LNCaP clone FGC (cell line): ENCODE data around the gene ARID1B.
A peak's percentile ranks its signal among the peaks of the same experiment; 100 is the strongest.

Experiments used
- DNase-seq: peaks from one replicate; pipeline ENCODE4 v3.0.0-alpha.2; 2011; ENCODE audit warnings: low read depth
- H3K4me3 ChIP-seq: 2 replicates; pipeline ENCODE4 v1.5.1; 2011; ENCODE audit warnings: mild to moderate bottlenecking, low read depth, low read length, control low read depth
- TF ChIP-seq, protein P1 (sequence below): IDR thresholded peaks from 2 replicates; pipeline ENCODE4 v1.5.1; 2012; ENCODE audit warnings: mild to moderate bottlenecking; ENCODE audit not compliant: control insufficient read depth, insufficient read depth; ENCODE audit errors: extremely low read depth

Gene ARID1B

DNA sequence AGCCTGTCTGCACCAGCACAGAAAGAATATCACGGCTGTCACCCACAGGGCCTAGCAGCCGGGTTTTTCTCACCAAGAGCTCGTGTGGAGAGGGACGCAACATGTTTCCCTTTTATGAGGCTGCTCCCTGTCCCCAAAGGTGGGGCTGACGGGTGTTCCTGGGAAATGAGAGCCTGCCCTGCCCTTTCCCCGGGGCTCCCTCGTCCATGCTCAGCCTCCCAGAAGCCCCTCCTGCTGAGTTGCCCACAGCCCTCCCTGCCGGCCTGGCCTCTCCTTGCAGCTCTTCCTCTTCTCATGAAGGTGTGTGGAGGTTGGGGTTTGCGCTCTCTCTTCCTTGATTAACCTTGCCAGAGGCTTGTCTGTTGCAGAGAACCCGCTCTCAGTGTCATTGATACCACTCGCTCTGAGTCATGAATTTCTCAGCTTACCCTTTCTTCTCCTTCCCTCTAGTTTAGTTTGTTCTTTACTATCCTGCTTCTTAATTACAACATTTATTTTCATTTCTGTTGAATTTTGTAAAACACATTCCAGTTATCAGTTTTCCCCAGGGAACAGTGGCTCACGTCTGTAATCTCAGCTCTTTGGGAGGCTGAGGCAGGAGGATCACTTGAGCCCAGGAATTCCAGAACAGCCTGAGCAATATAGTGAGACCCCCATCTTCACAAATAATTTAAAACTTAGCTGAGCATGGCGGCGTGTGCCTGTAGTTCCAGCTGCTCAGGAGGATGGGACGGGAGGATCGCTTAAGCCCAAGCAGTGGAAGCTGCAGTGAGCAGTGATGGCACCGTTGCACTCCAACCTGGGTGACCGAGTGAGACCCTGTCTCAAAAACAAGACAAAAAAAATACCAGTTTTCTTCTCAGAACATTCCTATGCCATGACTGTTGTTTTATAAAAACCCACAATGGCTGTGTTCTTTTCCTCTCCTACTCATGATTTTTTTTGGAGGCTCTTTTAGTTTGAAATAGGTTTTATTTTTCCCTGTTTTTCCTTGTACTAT, 442.3 kb downstream of the ARID1B start:
- no peak for DNase-seq
- H3K4me3 ChIP-seq = no peak overlapping the region
- TF ChIP-seq, protein P1, sequence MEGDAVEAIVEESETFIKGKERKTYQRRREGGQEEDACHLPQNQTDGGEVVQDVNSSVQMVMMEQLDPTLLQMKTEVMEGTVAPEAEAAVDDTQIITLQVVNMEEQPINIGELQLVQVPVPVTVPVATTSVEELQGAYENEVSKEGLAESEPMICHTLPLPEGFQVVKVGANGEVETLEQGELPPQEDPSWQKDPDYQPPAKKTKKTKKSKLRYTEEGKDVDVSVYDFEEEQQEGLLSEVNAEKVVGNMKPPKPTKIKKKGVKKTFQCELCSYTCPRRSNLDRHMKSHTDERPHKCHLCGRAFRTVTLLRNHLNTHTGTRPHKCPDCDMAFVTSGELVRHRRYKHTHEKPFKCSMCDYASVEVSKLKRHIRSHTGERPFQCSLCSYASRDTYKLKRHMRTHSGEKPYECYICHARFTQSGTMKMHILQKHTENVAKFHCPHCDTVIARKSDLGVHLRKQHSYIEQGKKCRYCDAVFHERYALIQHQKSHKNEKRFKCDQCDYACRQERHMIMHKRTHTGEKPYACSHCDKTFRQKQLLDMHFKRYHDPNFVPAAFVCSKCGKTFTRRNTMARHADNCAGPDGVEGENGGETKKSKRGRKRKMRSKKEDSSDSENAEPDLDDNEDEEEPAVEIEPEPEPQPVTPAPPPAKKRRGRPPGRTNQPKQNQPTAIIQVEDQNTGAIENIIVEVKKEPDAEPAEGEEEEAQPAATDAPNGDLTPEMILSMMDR = no peak

- peak overlapping the region; percentile 26; the same call in 1 of the 2 replicates for H3K4me3 ChIP-seq
- DNase-seq = no peak
- TF ChIP-seq, protein P1 = no peak
Measured at GRCh38 chr6:157220485-157220884, 443.3 kb downstream of the ARID1B start.

DNA sequence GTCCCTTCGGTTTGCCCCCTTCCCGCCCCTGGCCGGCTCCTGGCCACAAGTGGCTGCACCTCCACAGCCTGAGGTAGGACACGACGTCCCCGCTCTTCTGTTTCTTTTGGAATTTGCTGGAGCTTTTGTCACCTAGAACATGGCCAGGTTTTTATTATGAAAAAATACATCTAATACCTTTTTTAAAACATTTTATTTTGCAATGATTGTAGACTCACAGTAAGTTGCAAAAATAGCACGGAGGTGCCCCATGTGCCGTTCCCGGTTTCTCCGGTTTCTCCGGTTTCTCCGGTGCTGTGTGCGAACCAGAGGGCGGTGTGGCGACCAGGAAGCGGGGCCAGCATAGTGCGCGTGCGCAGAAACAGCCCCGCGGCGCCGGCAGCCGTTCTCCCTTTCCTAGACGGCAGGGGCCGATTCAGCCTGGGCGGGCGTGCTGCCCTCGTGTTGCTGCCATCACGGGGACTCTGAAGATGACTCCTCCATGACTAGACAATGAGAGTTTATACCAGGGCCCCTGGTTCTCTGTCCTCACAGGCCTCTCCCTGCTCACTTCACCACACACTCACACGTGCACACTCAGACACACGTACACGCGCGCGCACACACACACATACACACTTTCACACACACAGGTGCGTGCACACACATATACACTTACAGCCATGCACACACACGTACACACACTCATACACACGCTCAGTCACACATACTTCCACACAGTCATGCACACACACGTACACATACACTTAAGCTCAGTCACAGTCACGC, 444.1 kb downstream of the ARID1B start:
- H3K4me3 ChIP-seq = peak overlapping the region; percentile 26; the same call in 1 of the 2 replicates
- DNase-seq = peak; percentile 79
- TF ChIP-seq, protein P1 = 0 out of 2 replicates have a peak, but pooled peaks have one; percentile 2

DNA sequence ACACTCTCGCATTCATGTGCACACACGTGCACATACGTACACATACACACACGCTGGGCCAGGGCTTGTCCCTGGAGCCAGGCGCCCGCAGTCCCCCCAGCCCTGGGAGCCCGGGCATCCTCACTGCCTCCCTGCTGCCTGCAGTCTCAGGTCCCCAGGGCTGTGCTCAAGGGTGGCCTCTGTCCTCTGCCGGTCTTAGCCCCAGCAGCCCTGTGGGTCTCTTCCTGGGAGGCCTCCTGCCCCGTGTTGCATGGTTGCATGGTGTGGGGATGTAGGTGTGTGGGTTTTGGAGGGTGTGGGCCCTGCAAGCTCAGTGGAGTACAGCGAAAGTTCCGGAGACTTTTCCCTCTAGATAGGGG, 444.6 kb downstream of the ARID1B start:
- H3K4me3 ChIP-seq = no peak overlapping the region
- TF ChIP-seq, protein P1 = no peak
- no peak for DNase-seq

GRCh38 chr6:157222201-157222981, 445.2 kb downstream of the ARID1B start:
- no peak overlapping the region for H3K4me3 ChIP-seq
- TF ChIP-seq, protein P1 = no peak
- DNase-seq = no peak

GRCh38 chr6:157223021-157223430, 445.8 kb downstream of the ARID1B start:
- no peak for DNase-seq
- no peak overlapping the region for H3K4me3 ChIP-seq
- TF ChIP-seq, protein P1 = no peak
